Measurements from ENCODE around the gene BCAR1. TPM values are rescaled to one million over a fixed set of nuclear protein-coding genes. Genes with fewer than 3 reads are reported as not detected.

BCAR1 gene
- total RNA-seq, 1 donor from 2014 or later = 19.3 TPM

DNA sequence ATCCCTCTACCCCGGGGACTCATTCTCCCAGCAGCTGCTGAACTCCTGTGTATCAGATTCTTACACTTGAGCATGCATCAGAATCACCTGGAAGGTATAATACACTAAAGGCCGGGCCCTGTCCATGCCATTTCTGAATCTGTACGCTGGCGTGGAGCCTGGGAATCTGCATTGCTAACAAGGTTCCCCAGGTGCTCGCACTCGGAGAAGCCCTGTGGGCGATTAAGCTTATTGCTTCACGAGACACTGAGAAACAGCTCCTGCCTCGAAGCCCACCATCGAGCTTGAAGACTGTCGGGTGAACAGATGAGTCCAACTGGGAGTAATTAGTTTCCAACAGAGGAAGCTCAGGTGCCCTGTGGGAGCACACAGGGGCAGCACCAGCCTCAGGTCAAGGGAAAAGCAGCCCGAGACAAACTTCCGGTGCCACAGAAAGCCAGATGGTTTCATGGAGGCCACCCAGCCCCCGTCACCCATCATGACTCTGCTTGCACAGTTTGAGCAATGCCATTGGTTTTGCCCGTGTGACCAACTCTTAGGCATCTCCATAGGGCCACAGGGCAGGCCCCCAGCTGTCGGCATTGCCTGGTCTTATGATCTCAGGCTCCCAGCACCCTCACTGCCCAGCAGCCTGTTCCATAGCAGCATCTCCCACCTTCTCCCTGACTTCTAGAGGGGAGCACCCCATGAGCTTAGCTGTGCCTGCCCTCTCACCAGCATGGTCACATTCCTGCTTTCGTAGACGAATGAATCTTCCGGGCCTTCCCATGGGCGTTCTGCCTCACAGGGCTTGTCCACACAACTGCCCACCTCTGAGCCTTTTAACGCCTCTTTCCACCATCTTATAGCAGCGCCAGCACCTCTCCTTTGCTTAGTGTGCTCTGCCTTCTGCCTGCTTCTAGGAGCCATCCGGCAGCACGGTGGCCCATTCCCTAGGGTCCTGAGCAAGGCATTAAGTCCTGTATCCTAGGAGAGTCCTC is 55.3 kb downstream of the BCAR1 start:
- no peaks in the 10 kb centered on the region for H3K36me3 ChIP-seq (ENCODE audit: control insufficient read depth in 3 of 3, insufficient read depth in 3 of 3, low read length in 3 of 3)
- H3K4me3 ChIP-seq (ENCODE audit: low read length in 3 of 3) = no peak overlapping the region
- H3K27me3 ChIP-seq (ENCODE audit: control insufficient read depth in 3 of 3, insufficient read depth in 3 of 3, low read length in 3 of 3) = peaks cover 21 to 28% (median 25%) of the 10 kb centered on the region in 3 donors
- no peak overlapping the region for H3K27ac ChIP-seq (ENCODE audit: low read depth, low read length)
- peaks cover 0 to 3% (median 2%) of the 10 kb centered on the region in 3 donors for H3K4me1 ChIP-seq (ENCODE audit: control insufficient read depth in 3 of 3, insufficient read depth in 3 of 3, low read length in 3 of 3)
- no peaks in the 10 kb centered on the region for H3K9me3 ChIP-seq (ENCODE audit: control insufficient read depth in 3 of 3, low read length in 3 of 3)
- no peak overlapping the region for H3K9ac ChIP-seq (ENCODE audit: low read depth in 1 of 3, low read length in 3 of 3)

DNA sequence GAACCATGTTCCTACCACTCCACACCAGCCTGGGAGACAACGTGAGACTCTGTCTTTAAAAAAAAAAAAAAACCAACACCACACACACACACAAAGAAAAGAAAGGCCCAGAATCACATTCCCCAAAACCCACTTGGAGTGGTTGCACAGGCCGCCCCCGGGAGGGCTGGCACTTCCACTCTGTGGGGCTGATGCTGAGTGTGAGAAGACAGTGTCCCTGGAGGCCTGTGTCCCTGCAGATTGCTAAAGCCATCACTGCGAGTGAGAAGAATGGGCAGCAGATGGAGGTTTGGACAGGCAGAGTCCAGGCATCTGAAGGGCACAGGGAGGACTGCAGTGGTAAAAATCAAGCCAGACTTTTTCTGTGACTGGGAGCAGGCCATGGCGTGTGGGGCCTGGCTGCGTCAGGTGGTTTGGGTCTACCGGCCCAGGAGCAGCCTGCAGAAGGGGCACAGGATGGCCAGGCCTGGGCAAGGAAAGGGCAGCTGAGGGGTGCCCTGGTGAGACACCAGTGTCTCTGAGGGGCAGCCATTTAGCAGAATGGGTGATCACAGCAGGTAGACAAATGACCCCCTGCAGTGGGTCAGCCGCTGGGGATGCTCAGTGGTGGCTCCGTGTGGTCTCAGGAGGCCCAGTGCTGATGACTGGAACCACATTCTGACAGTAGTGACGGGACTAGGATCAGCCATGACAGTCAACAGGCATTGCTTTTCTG is 57.5 kb downstream of the BCAR1 start:
- H3K36me3 ChIP-seq (ENCODE audit: control insufficient read depth in 3 of 3, insufficient read depth in 3 of 3, low read length in 3 of 3) = no peaks in the 10 kb centered on the region

DNA sequence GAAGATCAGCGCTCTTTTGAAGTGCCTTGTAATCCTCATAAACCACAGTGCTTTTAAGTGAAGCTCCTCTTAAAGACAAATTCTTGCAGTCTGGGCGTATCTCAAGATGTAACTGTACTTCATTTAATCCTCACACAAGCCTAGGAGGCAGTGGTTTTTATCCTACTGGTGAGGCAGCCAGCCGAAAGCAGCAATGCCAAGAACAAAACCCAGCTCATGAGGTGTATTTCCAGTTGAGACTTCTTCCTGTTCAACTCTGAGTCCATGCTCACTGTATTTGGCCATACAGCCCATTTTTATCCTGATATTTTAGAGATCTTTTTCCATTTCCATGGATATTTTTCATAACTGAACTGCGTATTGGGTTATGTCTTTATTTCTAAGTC is 58.2 kb downstream of the BCAR1 start:
- no peak overlapping the region for H3K27ac ChIP-seq (ENCODE audit: low read depth, low read length)
- H3K9me3 ChIP-seq (ENCODE audit: control insufficient read depth in 3 of 3, low read length in 3 of 3) = no peaks in the 10 kb centered on the region
- H3K27me3 ChIP-seq (ENCODE audit: control insufficient read depth in 3 of 3, insufficient read depth in 3 of 3, low read length in 3 of 3) = peaks cover 26 to 38% (median 26%) of the 10 kb centered on the region in 3 donors
- no peaks in the 10 kb centered on the region for H3K4me1 ChIP-seq (ENCODE audit: control insufficient read depth in 3 of 3, insufficient read depth in 3 of 3, low read length in 3 of 3)
- H3K9ac ChIP-seq (ENCODE audit: low read depth in 1 of 3, low read length in 3 of 3) = no peak overlapping the region
- no peaks in the 10 kb centered on the region for H3K36me3 ChIP-seq (ENCODE audit: control insufficient read depth in 3 of 3, insufficient read depth in 3 of 3, low read length in 3 of 3)
- no peak overlapping the region for H3K4me3 ChIP-seq (ENCODE audit: low read length in 3 of 3)

More for the DNA sequence above, 57.5 kb downstream of the BCAR1 start:
- Histone ChIP-seq H3K4me3 (ENCODE audit: low read length in 3 of 3) (no peak overlapping the region), H3K9me3 (ENCODE audit: control insufficient read depth in 3 of 3, low read length in 3 of 3) (no peaks in the 10 kb centered on the region), H3K27me3 (ENCODE audit: control insufficient read depth in 3 of 3, insufficient read depth in 3 of 3, low read length in 3 of 3) (peaks cover 29 to 37% (median 29%) of the 10 kb centered on the region in 3 donors), H3K4me1 (ENCODE audit: control insufficient read depth in 3 of 3, insufficient read depth in 3 of 3, low read length in 3 of 3) (no peaks in the 10 kb centered on the region), H3K9ac (ENCODE audit: low read depth in 1 of 3, low read length in 3 of 3) (no peak overlapping the region), H3K27ac (ENCODE audit: low read depth, low read length) (no peak overlapping the region)

DNA sequence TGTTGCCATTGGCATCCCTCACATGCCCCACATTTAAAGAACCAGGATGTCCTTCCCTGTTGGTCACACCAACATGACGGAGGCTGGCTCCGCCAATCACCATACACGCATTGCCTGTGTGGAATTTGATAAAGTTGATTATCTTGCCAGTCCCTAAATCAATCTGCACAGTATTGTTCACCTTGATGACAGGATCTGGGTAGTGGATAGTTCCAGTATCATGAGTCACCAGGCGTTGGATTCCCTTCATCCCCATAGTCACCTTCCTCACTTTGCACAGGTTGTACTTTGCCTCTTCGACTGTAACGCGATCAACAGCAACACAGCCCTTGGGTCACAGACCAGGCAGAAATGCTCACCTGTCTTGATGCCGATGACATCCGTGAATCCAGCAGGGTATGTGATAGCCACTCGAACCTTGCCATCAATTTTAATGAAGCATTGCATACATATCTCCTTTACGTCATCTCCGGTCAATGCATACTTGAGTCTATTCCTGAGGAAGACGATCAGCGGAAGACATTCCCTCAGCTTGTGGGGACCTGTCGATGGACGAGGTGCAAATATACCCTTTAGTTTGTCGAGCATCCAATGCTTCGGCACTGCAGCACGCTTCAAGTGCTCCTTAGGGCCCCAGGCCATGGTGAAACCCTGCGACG is 58.7 kb downstream of the BCAR1 start:
- Histone ChIP-seq H3K27me3 (ENCODE audit: control insufficient read depth in 3 of 3, insufficient read depth in 3 of 3, low read length in 3 of 3) (peaks cover 20 to 33% (median 21%) of the 10 kb centered on the region in 3 donors), H3K9me3 (ENCODE audit: control insufficient read depth in 3 of 3, low read length in 3 of 3) (no peaks in the 10 kb centered on the region), H3K4me3 (ENCODE audit: low read length in 3 of 3) (no peak overlapping the region), H3K36me3 (ENCODE audit: control insufficient read depth in 3 of 3, insufficient read depth in 3 of 3, low read length in 3 of 3) (no peaks in the 10 kb centered on the region), H3K27ac (ENCODE audit: low read depth, low read length) (no peak overlapping the region), H3K4me1 (ENCODE audit: control insufficient read depth in 3 of 3, insufficient read depth in 3 of 3, low read length in 3 of 3) (no peaks in the 10 kb centered on the region), H3K9ac (ENCODE audit: low read depth in 1 of 3, low read length in 3 of 3) (no peak overlapping the region)

DNA sequence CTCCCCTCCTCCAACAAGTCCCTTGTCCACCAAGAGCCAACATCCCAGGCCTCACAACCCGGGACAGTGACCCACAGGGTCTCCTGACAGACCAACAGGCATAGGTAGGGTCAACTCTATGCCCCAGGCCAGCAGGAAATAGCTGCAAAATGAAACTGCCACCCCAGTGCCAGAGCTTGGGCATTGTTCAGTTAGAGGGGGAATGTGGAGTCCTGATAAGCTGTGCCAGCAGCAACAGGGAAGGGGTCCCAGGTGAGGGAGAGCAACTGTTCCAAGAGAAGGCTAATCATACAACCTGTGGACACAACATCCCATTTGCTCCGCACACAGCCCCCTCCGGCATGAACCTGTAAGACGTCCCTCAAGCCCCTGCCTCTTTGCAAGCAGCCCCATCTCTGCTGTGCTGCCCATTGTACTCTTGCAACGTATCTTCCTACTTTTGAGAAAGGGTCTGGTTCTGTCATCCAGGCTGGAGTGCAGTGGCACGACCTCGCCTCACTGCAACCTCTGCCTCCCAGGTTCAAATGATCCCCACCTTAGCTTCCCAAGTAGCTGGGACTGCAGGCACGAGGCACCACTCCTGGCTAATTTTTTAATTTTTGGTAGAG is 61.7 kb downstream of the BCAR1 start:
- no peaks in the 10 kb centered on the region for H3K9me3 ChIP-seq (ENCODE audit: control insufficient read depth in 3 of 3, low read length in 3 of 3)
- peaks cover 4 to 12% (median 8%) of the 10 kb centered on the region in 3 donors for H3K27me3 ChIP-seq (ENCODE audit: control insufficient read depth in 3 of 3, insufficient read depth in 3 of 3, low read length in 3 of 3)
- H3K4me3 ChIP-seq (ENCODE audit: low read length in 3 of 3) = no peak overlapping the region

DNA sequence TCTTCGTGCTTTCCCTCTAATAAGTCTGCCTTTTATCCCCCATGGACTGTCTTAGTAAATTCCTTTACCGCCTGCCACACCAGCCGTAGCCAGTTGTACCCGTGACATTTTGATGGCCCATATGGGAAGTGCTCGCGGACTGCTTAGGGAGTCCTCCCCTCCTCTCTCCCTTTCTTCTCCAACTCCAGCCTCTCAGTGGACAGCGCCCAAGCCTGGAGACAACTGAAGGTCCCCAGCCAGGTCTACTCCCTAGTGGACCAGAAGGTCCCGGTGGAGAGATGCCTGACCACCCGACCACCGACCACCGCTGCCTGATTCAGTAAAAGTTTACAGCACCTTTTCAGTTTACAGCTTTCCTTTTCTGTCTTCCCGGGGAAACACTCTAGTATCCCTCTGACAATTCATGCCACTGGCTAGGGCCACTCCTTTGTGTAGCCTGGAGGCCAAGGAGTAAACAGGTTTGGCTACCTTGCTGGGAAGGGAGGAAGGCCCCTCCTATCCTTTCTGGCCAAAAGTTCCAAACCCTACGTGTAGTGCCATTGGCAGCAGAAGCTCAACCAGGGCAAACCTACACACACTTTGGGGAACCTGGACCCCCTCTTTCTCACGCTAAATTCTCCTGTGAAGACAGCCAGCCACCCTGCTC is 62.5 kb downstream of the BCAR1 start:
- Histone ChIP-seq H3K4me1 (ENCODE audit: control insufficient read depth in 3 of 3, insufficient read depth in 3 of 3, low read length in 3 of 3) (no peaks in the 10 kb centered on the region), H3K9me3 (ENCODE audit: control insufficient read depth in 3 of 3, low read length in 3 of 3) (no peaks in the 10 kb centered on the region), H3K27ac (ENCODE audit: low read depth, low read length) (no peak overlapping the region), H3K27me3 (ENCODE audit: control insufficient read depth in 3 of 3, insufficient read depth in 3 of 3, low read length in 3 of 3) (peaks cover 4 to 12% (median 8%) of the 10 kb centered on the region in 3 donors), H3K36me3 (ENCODE audit: control insufficient read depth in 3 of 3, insufficient read depth in 3 of 3, low read length in 3 of 3) (no peaks in the 10 kb centered on the region), H3K4me3 (ENCODE audit: low read length in 3 of 3) (no peak overlapping the region), H3K9ac (ENCODE audit: low read depth in 1 of 3, low read length in 3 of 3) (no peak overlapping the region)

More for the DNA sequence above, 61.7 kb downstream of the BCAR1 start:
- Histone ChIP-seq H3K36me3 (ENCODE audit: control insufficient read depth in 3 of 3, insufficient read depth in 3 of 3, low read length in 3 of 3) (no peaks in the 10 kb centered on the region), H3K4me1 (ENCODE audit: control insufficient read depth in 3 of 3, insufficient read depth in 3 of 3, low read length in 3 of 3) (no peaks in the 10 kb centered on the region), H3K9ac (ENCODE audit: low read depth in 1 of 3, low read length in 3 of 3) (no peak overlapping the region), H3K27ac (ENCODE audit: low read depth, low read length) (no peak overlapping the region)

DNA sequence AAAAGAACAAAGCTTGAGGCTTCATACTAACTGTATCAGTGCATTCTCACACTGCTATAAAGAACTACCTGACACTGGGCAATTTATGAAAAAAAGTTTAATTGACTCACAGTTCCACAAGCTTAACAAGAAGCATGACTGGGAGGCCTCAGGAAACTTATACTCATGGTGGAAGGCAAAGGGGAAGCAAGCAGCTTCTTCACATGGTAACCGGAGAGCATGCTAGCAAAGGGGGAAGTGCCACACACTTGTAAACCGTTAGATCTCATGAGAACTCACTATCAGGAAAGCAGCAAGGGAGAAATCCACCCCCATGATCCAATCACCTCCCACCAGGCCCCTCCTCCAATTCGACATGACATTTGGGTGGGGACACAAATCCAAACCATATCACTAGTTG is 69.8 kb downstream of the BCAR1 start:
- Histone ChIP-seq H3K36me3 (ENCODE audit: control insufficient read depth in 3 of 3, insufficient read depth in 3 of 3, low read length in 3 of 3) (no peaks in the 10 kb centered on the region), H3K4me3 (ENCODE audit: low read length in 3 of 3) (no peak overlapping the region), H3K27ac (ENCODE audit: low read depth, low read length) (no peak overlapping the region), H3K9ac (ENCODE audit: low read depth in 1 of 3, low read length in 3 of 3) (no peak overlapping the region), H3K4me1 (ENCODE audit: control insufficient read depth in 3 of 3, insufficient read depth in 3 of 3, low read length in 3 of 3) (no peaks in the 10 kb centered on the region), H3K27me3 (ENCODE audit: control insufficient read depth in 3 of 3, insufficient read depth in 3 of 3, low read length in 3 of 3) (no peaks in the 10 kb centered on the region), H3K9me3 (ENCODE audit: control insufficient read depth in 3 of 3, low read length in 3 of 3) (peaks cover 0 to 5% (median 4%) of the 10 kb centered on the region in 3 donors)

DNA sequence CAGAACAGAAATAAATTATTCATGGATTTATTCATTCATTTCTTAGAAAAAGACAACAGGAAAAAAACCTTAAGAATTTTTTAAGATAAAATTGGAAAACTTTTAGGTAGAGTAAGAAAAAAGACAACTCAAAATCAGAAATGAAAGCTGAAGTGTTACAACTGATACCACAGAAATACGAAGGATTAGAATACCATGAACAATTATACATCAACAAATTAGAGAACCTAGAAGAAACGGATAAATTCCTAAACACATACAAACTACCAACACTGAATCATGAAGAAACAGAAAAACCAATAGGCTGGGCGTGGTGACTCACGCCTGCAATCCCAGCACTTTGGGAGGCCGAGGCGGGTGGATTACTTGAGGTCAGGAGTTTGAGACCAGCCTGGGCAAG is 72.2 kb downstream of the BCAR1 start:
- Histone ChIP-seq H3K9me3 (ENCODE audit: control insufficient read depth in 3 of 3, low read length in 3 of 3) (peaks cover 5 to 13% (median 5%) of the 10 kb centered on the region in 3 donors), H3K9ac (ENCODE audit: low read depth in 1 of 3, low read length in 3 of 3) (no peak overlapping the region), H3K27me3 (ENCODE audit: control insufficient read depth in 3 of 3, insufficient read depth in 3 of 3, low read length in 3 of 3) (no peaks in the 10 kb centered on the region), H3K4me1 (ENCODE audit: control insufficient read depth in 3 of 3, insufficient read depth in 3 of 3, low read length in 3 of 3) (no peaks in the 10 kb centered on the region), H3K27ac (ENCODE audit: low read depth, low read length) (no peak overlapping the region), H3K36me3 (ENCODE audit: control insufficient read depth in 3 of 3, insufficient read depth in 3 of 3, low read length in 3 of 3) (no peaks in the 10 kb centered on the region), H3K4me3 (ENCODE audit: low read length in 3 of 3) (no peak overlapping the region)

Data from skeletal muscle tissue (tissue), 4 donors.